Bronchial epithelial cell (primary cell): Measurements from ENCODE around the gene LRP1B. TPM values are rescaled to one million over a fixed set of nuclear protein-coding genes. Genes with fewer than 3 reads are reported as not detected.

Experiments
- DNase-seq: peaks from one replicate; pipeline ENCODE4 v3.0.0-alpha.2; 2010; ENCODE audit warnings: low read depth
- FAIRE-seq: peaks from 2 replicates; lab custom pipeline; 2011; peaks lifted over from hg19 to GRCh38; lab: Jason Lieb, UNC
- H3K27me3 ChIP-seq: 2 replicates; pipeline ENCODE4 v1.5.1; 2011; ENCODE audit warnings: low read length; ENCODE audit not compliant: control insufficient read depth, insufficient read depth
- H3K36me3 ChIP-seq: 2 replicates; pipeline ENCODE4 v1.5.1; 2011; ENCODE audit warnings: low read length; ENCODE audit not compliant: control insufficient read depth, insufficient read depth
- H3K4me3 ChIP-seq: 2 replicates; pipeline ENCODE4 v1.5.1; 2011; ENCODE audit warnings: mild to moderate bottlenecking, low read depth, low read length, control low read depth
- total RNA-seq: library from RNA; depleted of rRNA; stranded (reverse); fragments of >200 nt; gene quantifications from 2 replicates; pipeline ENCODE4 v1.2.1, GENCODE V29; 2014
- TF ChIP-seq, protein P1 (sequence below): IDR thresholded peaks from 2 replicates; pipeline ENCODE4 v1.5.1; 2011; ENCODE audit warnings: mild to moderate bottlenecking, moderate library complexity, low read length, control low read depth, inconsistent platforms; ENCODE audit not compliant: insufficient read depth, severe bottlenecking

LRP1B gene
- total RNA-seq, 1 donor from 2014 or later = under 0.01 TPM

- FAIRE-seq (no peak), DNase-seq (no peak)
- no peaks in the 10 kb centered on the region for H3K36me3 ChIP-seq
- TF ChIP-seq, protein P1, sequence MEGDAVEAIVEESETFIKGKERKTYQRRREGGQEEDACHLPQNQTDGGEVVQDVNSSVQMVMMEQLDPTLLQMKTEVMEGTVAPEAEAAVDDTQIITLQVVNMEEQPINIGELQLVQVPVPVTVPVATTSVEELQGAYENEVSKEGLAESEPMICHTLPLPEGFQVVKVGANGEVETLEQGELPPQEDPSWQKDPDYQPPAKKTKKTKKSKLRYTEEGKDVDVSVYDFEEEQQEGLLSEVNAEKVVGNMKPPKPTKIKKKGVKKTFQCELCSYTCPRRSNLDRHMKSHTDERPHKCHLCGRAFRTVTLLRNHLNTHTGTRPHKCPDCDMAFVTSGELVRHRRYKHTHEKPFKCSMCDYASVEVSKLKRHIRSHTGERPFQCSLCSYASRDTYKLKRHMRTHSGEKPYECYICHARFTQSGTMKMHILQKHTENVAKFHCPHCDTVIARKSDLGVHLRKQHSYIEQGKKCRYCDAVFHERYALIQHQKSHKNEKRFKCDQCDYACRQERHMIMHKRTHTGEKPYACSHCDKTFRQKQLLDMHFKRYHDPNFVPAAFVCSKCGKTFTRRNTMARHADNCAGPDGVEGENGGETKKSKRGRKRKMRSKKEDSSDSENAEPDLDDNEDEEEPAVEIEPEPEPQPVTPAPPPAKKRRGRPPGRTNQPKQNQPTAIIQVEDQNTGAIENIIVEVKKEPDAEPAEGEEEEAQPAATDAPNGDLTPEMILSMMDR = no peak
- no peaks in the 10 kb centered on the region for H3K27me3 ChIP-seq
- no peak overlapping the region for H3K4me3 ChIP-seq
Measured at GRCh38 chr2:142104134-142104758, 26.6 kb downstream of the LRP1B start.

DNA sequence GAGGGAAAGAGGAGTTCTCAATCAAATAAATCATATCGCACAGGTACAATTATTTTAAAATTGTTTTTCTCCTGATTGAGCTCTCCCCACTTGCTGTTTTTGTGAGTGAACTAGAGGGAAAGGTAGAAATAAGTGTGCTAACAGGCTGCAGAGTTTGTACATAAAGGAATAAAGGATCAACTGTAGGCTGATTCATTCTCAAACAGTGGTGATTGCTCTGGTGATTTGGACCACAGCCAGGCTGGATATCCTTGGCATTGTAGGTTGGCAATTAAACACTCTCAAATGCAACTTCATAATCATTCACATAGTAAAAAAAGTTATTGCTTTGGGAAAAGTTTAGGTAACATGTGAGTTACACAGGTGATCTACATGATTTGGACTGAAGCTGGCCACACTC, 29.8 kb downstream of the LRP1B start:
- FAIRE-seq (no peak), DNase-seq (peak; percentile 33)
- H3K27me3 ChIP-seq = no peaks in the 10 kb centered on the region
- H3K4me3 ChIP-seq = no peak overlapping the region
- H3K36me3 ChIP-seq = no peaks in the 10 kb centered on the region
- TF ChIP-seq, protein P1 = no peak

GRCh38 chr2:142100139-142100873, 30.5 kb downstream of the LRP1B start:
- no peak overlapping the region for H3K4me3 ChIP-seq
- no peaks in the 10 kb centered on the region for H3K36me3 ChIP-seq
- no peaks in the 10 kb centered on the region for H3K27me3 ChIP-seq
- TF ChIP-seq, protein P1 = no peak
- FAIRE-seq = no peak
- DNase-seq = peak; percentile 7

DNA sequence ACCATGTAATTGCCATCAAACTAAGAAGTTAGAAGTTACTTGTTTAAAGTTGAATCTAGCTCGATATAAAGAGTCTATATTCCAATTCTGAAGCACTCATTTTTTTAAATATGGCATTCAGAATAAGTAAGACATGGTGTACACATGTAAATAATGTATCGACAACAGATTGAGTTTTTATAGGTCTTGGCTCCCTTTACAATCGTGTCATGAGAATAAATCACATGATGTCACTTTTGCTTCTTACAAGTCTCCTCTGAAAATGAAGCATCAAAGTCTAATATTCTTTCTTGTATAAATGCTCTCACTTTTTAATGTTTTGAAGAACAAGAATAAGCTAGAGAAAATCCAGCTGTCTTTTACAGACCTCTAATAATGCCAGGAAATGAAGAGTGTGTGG, 33.1 kb downstream of the LRP1B start:
- FAIRE-seq (no peak), DNase-seq (no peak)
- H3K36me3 ChIP-seq = no peaks in the 10 kb centered on the region
- no peak overlapping the region for H3K4me3 ChIP-seq
- TF ChIP-seq, protein P1 = no peak
- no peaks in the 10 kb centered on the region for H3K27me3 ChIP-seq

DNA sequence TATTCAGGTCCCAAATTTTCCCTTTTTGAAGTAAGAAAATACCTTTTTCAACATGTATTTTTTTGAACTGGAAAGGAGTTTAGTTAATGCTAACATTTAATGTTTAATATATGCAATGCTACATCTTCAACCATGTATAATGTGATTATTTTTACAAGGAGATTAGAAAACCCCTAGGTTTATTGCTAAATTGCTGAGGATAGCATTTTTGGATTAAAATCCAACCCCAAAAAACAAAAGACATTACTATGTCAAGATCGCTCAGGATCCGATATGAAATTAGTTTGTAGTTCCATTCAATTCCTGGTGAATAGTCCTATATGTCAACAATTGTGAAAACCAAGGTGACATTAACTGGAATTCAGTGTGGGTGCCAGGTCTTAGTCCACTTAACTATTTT, 35.2 kb downstream of the LRP1B start:
- no peaks in the 10 kb centered on the region for H3K36me3 ChIP-seq
- DNase-seq (no peak), FAIRE-seq (no peak)
- no peak overlapping the region for H3K4me3 ChIP-seq
- TF ChIP-seq, protein P1 = no peak
- no peaks in the 10 kb centered on the region for H3K27me3 ChIP-seq
